CD14-positive monocyte (primary cell): ENCODE results near the gene WAC. TPM values are rescaled to one million over a fixed set of nuclear protein-coding genes. Genes with fewer than 3 reads are reported as not detected.

Source experiments
- DNase-seq, 3 donors: peaks; one replicate each; pipeline ENCODE4 v3.0.0-alpha.2; 2011 to 2022
- H2AFZ ChIP-seq: 2 replicates; pipeline ENCODE4 v1.6.0; 2012; ENCODE audit warnings: mild to moderate bottlenecking, low read depth, low read length, inconsistent platforms; ENCODE audit not compliant: insufficient read depth, poor library complexity, severe bottlenecking
- H3K27ac ChIP-seq, 2 donors: 1 replicate in 1 of 2; 2 replicates in 1 of 2; pipeline ENCODE4 v1.5.1; 2012 to 2013; ENCODE audit warnings: low read length in 2 of 2, control low read depth in 1 of 2, inconsistent platforms in 1 of 2, low read depth in 1 of 2, mild to moderate bottlenecking in 1 of 2
- H3K27me3 ChIP-seq, 2 donors: one replicate each; pipeline versions ENCODE4 v1.6.0 to v1.6.1; 2011 to 2013; ENCODE audit warnings: low read length in 2 of 2; ENCODE audit not compliant: control insufficient read depth in 2 of 2, insufficient read depth in 2 of 2
- H3K36me3 ChIP-seq, 2 donors: replicated peaks in 1 of 2; 1 replicate in 1 of 2; 2 replicates in 1 of 2; pipeline versions ENCODE4 v1.5.1 to v1.6.1; 2012 to 2013; ENCODE audit warnings: low read length in 2 of 2, control low read depth in 1 of 2, inconsistent platforms in 1 of 2, mild to moderate bottlenecking in 1 of 2; ENCODE audit not compliant: insufficient read depth in 2 of 2, control insufficient read depth in 1 of 2
- H3K4me1 ChIP-seq, 2 donors: 1 replicate in 1 of 2; 2 replicates in 1 of 2; pipeline versions ENCODE4 v1.5.1 to v1.6.1; 2012 to 2013; ENCODE audit warnings: low read length in 2 of 2, control low read depth in 1 of 2, inconsistent platforms in 1 of 2, mild to moderate bottlenecking in 1 of 2, moderate library complexity in 1 of 2; ENCODE audit not compliant: insufficient read depth in 2 of 2, control insufficient read depth in 1 of 2
- H3K4me2 ChIP-seq: replicated peaks from 2 replicates; pipeline ENCODE3; 2012; ENCODE audit warnings: low read length, moderate library complexity, mild to moderate bottlenecking; ENCODE audit not compliant: poor library complexity, severe bottlenecking; ENCODE audit errors: extremely low read depth
- H3K4me3 ChIP-seq, 3 experiments: fragments of 200-600 bp in 1 of 3; sonication (generic) in 1 of 3; replicated peaks in 1 of 3; 1 replicate in 2 of 3; 2 replicates in 1 of 3; pipeline ENCODE4 v1.5.1; 2011 to 2013; ENCODE audit warnings: low read length in 3 of 3, mild to moderate bottlenecking in 3 of 3, control low read depth in 2 of 3, low read depth in 2 of 3, inconsistent platforms in 1 of 3, moderate library complexity in 1 of 3
- H3K79me2 ChIP-seq: 2 replicates; pipeline ENCODE4 v1.6.0; 2012; ENCODE audit warnings: mild to moderate bottlenecking, control low read depth, inconsistent platforms, low read length, moderate library complexity; ENCODE audit not compliant: insufficient read depth
- H3K9ac ChIP-seq: 2 replicates; pipeline ENCODE4 v1.6.0; 2017; ENCODE audit warnings: low read length, mild to moderate bottlenecking; ENCODE audit not compliant: insufficient read depth, poor library complexity, severe bottlenecking
- H3K9me3 ChIP-seq, 2 donors: replicated peaks in 1 of 2; 1 replicate in 1 of 2; 2 replicates in 1 of 2; pipeline versions ENCODE4 v1.5.1 to v1.6.1; 2012 to 2013; ENCODE audit warnings: low read length in 2 of 2, control low read depth in 1 of 2; ENCODE audit not compliant: control insufficient read depth in 1 of 2, insufficient read depth in 1 of 2
- H4K20me1 ChIP-seq: 2 replicates; pipeline ENCODE4 v1.6.0; 2012; ENCODE audit warnings: mild to moderate bottlenecking, low read length, control low read depth, moderate library complexity; ENCODE audit not compliant: insufficient read depth
- H3K27ac Mint-ChIP-seq, 7 donors: one replicate each; pipeline ENCODE4 v1.8.0; 2020; ENCODE audit warnings: mild to moderate bottlenecking in 7 of 7, mixed read lengths in 7 of 7, moderate library complexity in 6 of 7, inconsistent platforms in 2 of 7
- H3K27me3 Mint-ChIP-seq, 3 donors: one replicate each; pipeline ENCODE4 v1.8.0; 2021 to 2022; ENCODE audit warnings: low read depth in 3 of 3, mild to moderate bottlenecking in 3 of 3, mixed read lengths in 3 of 3, moderate library complexity in 3 of 3, inconsistent platforms in 1 of 3
- H3K36me3 Mint-ChIP-seq, 2 donors: one replicate each; pipeline ENCODE4 v1.8.0; 2020; ENCODE audit warnings: mixed read lengths in 2 of 2, inconsistent platforms in 1 of 2, mild to moderate bottlenecking in 1 of 2
- H3K4me1 Mint-ChIP-seq: one replicate; pipeline ENCODE4 v1.8.0; 2020; ENCODE audit warnings: mild to moderate bottlenecking, mixed read lengths
- H3K4me3 Mint-ChIP-seq, 2 donors: one replicate each; pipeline ENCODE4 v1.8.0; 2020; ENCODE audit warnings: mild to moderate bottlenecking in 2 of 2, mixed read lengths in 2 of 2, moderate library complexity in 1 of 2
- H3K9me3 Mint-ChIP-seq, 7 donors: one replicate each; pipeline ENCODE4 v1.8.0; 2020 to 2022; ENCODE audit warnings: mixed read lengths in 7 of 7, mild to moderate bottlenecking in 6 of 7, moderate library complexity in 6 of 7, inconsistent platforms in 2 of 7
- CTCF ChIP-seq: fragments of 200-600 bp; IDR thresholded peaks from one replicate; pipeline ENCODE4 v1.8.0; 2022; ENCODE audit warnings: antibody characterized with exemption, mild to moderate bottlenecking
- WGBS: methylation state at CpG from one replicate; pipeline ENCODE4 v1.1.5; 2013; ENCODE audit warnings: missing lambda C conversion rate; ENCODE audit not compliant: insufficient coverage; 5-methylcytosine and 5-hydroxymethylcytosine counted together
- intact Hi-C, 2 donors: fragments of 100-400 bp; cut with micrococcal nuclease; formaldehyde crosslinking; loops; one replicate each; pipeline versions ENCODE4 v1.15.0 to v1.15.1; 2023
- polyA plus RNA-seq, 3 donors: library from polyadenylated mRNA; depleted of rRNA in 1 of 3; unstranded in 2 of 3; stranded (reverse) in 1 of 3; fragments of 300-500 nt in 2 of 3; fragments of >200 nt in 1 of 3; fragmentation: Illumina TruSeq in 2 of 3; gene quantifications; 1 replicate in 2 of 3; 2 replicates in 1 of 3; pipeline ENCODE4 v1.2.3, GENCODE V29; 2012 to 2021

Gene WAC
- polyA plus RNA-seq, 3 donors: 46.7 to 80.8 (median 67.9) TPM

- no peaks in the 10 kb centered on the region for H3K9me3 ChIP-seq
- H3K27ac ChIP-seq: peak overlapping the region in 1 of 2 donors; percentile 3
- H2AFZ ChIP-seq: no peak overlapping the region
- Mint-ChIP-seq H3K4me1 (peaks cover 32% of the 10 kb centered on the region), H3K27me3 (no peaks in the 10 kb centered on the region), H3K4me3 (no peak overlapping the region), H3K9me3 (no peaks in the 10 kb centered on the region), H3K36me3 (peaks cover 53 to 76% of the 10 kb centered on the region in 2 donors), H3K27ac (peak overlapping the region in 2 of 7 donors; percentile 13 to 39)
- peaks cover 0 to 8% of the 10 kb centered on the region in 2 donors for H3K4me1 ChIP-seq
- peaks cover 37 to 95% of the 10 kb centered on the region in 2 donors for H3K36me3 ChIP-seq
- H3K9ac ChIP-seq: no peak overlapping the region
- intact Hi-C loops: no loop called here
- no peak overlapping the region for H3K4me3 ChIP-seq
- H3K79me2 ChIP-seq: peaks cover 100% of the 10 kb centered on the region
- H3K4me2 ChIP-seq: no peak overlapping the region
- 100% methylated on average over 1 of the region's 3 CpGs for WGBS
- DNase-seq: no peak
- no peaks in the 10 kb centered on the region for H3K27me3 ChIP-seq
- peaks cover 100% of the 10 kb centered on the region for H4K20me1 ChIP-seq
- no peak for TF ChIP-seq CTCF
Measured at GRCh38 chr10:28569506-28570159, 36.7 kb downstream of the WAC start.

GRCh38 chr10:28570598-28570997 lies 37.7 kb downstream of the WAC start:
- Mint-ChIP-seq H3K36me3 (peaks cover 55 to 81% of the 10 kb centered on the region in 2 donors), H3K27me3 (no peaks in the 10 kb centered on the region), H3K9me3 (no peaks in the 10 kb centered on the region), H3K4me1 (peaks cover 33% of the 10 kb centered on the region), H3K27ac (peak overlapping the region in 2 of 7 donors; percentile 11 to 46), H3K4me3 (no peak overlapping the region)
- no peak for DNase-seq
- intact Hi-C loops: no loop called here
- Histone ChIP-seq H2AFZ (no peak overlapping the region), H3K4me2 (no peak overlapping the region), H4K20me1 (peaks cover 100% of the 10 kb centered on the region), H3K27ac (no peak overlapping the region), H3K9ac (no peak overlapping the region), H3K4me1 (no peaks in the 10 kb centered on the region), H3K79me2 (peaks cover 100% of the 10 kb centered on the region), H3K9me3 (no peaks in the 10 kb centered on the region), H3K36me3 (peaks cover 37 to 90% of the 10 kb centered on the region in 2 donors), H3K4me3 (no peak overlapping the region), H3K27me3 (no peaks in the 10 kb centered on the region)
- TF ChIP-seq CTCF: no peak
- 60% methylated on average over 1 of the region's 1 CpG for WGBS
